Coronary artery (tissue), 2 donors: ENCODE results near the gene SHLD1.
"Not testable (repeated sequence)": the region's sequence is repeated elsewhere in the genome, so short reads cannot be mapped to it uniquely, and the experiment has no call there.

ENCODE experiments used
- DNase-seq: peaks from one replicate; pipeline ENCODE4 v3.0.0-alpha.2; 2017; ENCODE audit warnings: low spot score
- H3K27ac ChIP-seq, 2 donors: fragments of 200-600 bp; sonication (generic); one replicate each; pipeline ENCODE4 v1.5.1; 2016 to 2019
- H3K4me3 ChIP-seq: fragments of 200-600 bp; sonication (generic); 2 replicates; pipeline ENCODE4 v1.5.1; 2016; ENCODE audit warnings: mild to moderate bottlenecking, moderate library complexity
- TF ChIP-seq, protein P1 (sequence below): fragments of 200-600 bp; sonication (generic); IDR thresholded peaks from one replicate; pipeline ENCODE4 v1.5.1; 2019; ENCODE audit warnings: antibody characterized with exemption

Gene SHLD1

GRCh38 chr20:5789827-5790226, 39.6 kb downstream of the SHLD1 start:
- Histone ChIP-seq H3K27ac (no peak overlapping the region), H3K4me3 (no peak overlapping the region)
- no peak for DNase-seq
- TF ChIP-seq, protein P1, sequence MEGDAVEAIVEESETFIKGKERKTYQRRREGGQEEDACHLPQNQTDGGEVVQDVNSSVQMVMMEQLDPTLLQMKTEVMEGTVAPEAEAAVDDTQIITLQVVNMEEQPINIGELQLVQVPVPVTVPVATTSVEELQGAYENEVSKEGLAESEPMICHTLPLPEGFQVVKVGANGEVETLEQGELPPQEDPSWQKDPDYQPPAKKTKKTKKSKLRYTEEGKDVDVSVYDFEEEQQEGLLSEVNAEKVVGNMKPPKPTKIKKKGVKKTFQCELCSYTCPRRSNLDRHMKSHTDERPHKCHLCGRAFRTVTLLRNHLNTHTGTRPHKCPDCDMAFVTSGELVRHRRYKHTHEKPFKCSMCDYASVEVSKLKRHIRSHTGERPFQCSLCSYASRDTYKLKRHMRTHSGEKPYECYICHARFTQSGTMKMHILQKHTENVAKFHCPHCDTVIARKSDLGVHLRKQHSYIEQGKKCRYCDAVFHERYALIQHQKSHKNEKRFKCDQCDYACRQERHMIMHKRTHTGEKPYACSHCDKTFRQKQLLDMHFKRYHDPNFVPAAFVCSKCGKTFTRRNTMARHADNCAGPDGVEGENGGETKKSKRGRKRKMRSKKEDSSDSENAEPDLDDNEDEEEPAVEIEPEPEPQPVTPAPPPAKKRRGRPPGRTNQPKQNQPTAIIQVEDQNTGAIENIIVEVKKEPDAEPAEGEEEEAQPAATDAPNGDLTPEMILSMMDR, result no peak

DNA sequence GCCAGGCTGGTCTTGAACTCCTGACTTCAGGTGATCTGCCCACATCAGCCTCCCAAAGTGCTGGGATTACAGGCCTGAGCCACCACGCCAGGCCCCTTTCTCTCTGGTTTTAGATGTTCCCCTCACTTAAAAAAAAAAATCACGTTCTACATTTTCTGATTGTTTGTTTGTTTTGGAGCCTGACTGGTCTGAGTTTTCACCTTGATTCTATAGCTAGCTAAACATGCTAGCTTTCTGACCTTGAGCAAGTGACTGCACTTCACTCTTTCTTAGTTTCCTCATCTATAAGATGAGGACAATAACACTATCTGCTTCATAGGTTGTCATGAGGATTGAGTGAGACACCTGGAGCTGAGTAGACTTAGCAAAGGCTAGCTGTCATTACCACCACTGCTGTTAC, 43.7 kb downstream of the SHLD1 start:
- Histone ChIP-seq H3K27ac (no peak overlapping the region), H3K4me3 (no peak overlapping the region)
- DNase-seq, result no peak
- TF ChIP-seq, protein P1, result no peak

DNA sequence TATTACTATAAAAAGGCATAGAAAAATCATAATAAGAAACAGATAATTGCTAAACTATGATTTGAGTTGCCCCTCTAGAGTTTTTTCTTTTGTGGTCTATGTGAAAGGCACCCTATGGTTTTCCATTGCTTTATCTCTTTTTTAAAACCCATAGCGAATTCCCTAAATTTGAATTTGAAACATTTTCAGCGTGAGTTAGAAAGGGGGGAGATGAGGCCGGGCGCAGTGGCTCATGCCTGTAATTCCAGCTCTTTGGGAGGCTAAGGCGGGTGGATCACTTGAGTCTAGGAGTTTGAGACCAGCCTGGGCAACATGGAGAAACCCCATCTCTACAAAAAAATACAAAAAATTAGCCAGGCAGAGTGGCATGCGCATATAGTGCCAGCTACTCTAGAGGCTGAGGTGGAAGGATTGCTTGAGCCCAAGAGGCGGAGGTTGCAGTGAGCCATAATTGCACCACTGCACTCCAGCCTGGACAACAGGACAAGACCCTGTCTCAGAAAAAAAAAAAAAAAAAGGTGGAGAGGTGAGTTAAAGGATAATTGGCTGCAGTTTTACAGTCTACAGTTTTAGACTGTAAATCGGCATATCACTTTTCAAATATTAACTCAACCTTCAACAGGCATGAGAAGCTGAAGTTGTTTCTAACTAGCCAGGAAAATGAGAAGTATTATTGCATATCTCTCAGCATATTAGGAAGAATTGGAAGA, 46.3 kb downstream of the SHLD1 start:
- DNase-seq, result no peak
- Histone ChIP-seq H3K27ac (no peak overlapping the region), H3K4me3 (no peak overlapping the region)
- TF ChIP-seq, protein P1, result no peak

DNA sequence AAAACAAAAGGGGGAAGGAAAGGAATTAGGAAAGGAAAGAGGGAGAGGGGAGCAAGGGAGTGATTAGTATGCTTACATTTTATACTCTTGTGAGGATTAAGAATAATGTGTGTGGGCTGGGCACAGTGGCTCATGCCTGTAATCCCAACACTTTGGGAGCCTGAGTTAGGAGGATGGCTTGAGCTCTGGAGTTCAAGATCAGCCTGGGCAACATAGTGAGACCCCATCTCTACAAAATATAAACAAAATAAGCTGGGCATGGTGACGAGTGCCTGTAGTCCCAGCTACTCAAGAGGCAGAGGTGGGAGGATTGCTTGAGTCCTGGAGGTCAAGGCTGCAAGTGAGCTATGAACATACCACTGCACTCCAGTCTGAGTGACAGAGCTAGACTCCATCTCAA, 47.0 kb downstream of the SHLD1 start:
- no peak overlapping the region for H3K27ac ChIP-seq
- DNase-seq, result no peak

GRCh38 chr20:5797843-5798462, 47.8 kb downstream of the SHLD1 start:
- TF ChIP-seq, protein P1, result no peak
- no peak overlapping the region for H3K4me3 ChIP-seq
- no peak overlapping the region for H3K27ac ChIP-seq
- no peak for DNase-seq

More for the DNA sequence above, 47.0 kb downstream of the SHLD1 start:
- H3K4me3 ChIP-seq, result no peak overlapping the region
- TF ChIP-seq, protein P1, result no peak

GRCh38 chr20:5803754-5804303, 53.6 kb downstream of the SHLD1 start:
- not testable (repeated sequence) for H3K27ac ChIP-seq, H3K4me3 ChIP-seq, DNase-seq

- TF ChIP-seq, protein P1, result no peak
- Histone ChIP-seq H3K27ac (no peak overlapping the region), H3K4me3 (no peak overlapping the region)
- DNase-seq, result no peak
Measured at GRCh38 chr20:5806457-5807263, 56.5 kb downstream of the SHLD1 start.
